Uterus (tissue), 4 donors: ENCODE measurements around the gene ATF1. TPM values are rescaled to one million over a fixed set of nuclear protein-coding genes. Genes with fewer than 3 reads are reported as not detected.
"Not testable (repeated sequence)": the region's sequence is repeated elsewhere in the genome, so short reads cannot be mapped to it uniquely, and the experiment has no call there.

Experiments used
- DNase-seq, 2 donors: peaks; one replicate each; pipeline ENCODE4 v3.0.0-alpha.2; 2019 to 2020
- H3K27ac ChIP-seq, 2 donors: fragments of 200-600 bp; sonication (generic); 1 replicate in 1 of 2; 2 replicates in 1 of 2; pipeline ENCODE4 v1.5.1; 2016 to 2018
- H3K27me3 ChIP-seq, 2 donors: fragments of 200-600 bp; sonication (generic); one replicate each; pipeline ENCODE4 v1.5.1; 2018 to 2019; ENCODE audit warnings: control low read depth in 1 of 2
- H3K36me3 ChIP-seq, 2 donors: fragments of 200-600 bp; sonication (generic); one replicate each; pipeline ENCODE4 v1.5.1; 2019; ENCODE audit warnings: control low read depth in 1 of 2
- H3K4me1 ChIP-seq, 2 donors: fragments of 200-600 bp; sonication (generic); one replicate each; pipeline ENCODE4 v1.5.1; 2018 to 2019; ENCODE audit warnings: control low read depth in 1 of 2
- H3K4me3 ChIP-seq, 2 donors: fragments of 200-600 bp; sonication (generic); 1 replicate in 1 of 2; 2 replicates in 1 of 2; pipeline ENCODE4 v1.5.1; 2018 to 2019; ENCODE audit warnings: mild to moderate bottlenecking in 1 of 2
- H3K9me3 ChIP-seq, 2 donors: fragments of 200-600 bp; sonication (generic); one replicate each; pipeline ENCODE4 v1.5.1; 2019; ENCODE audit warnings: control low read depth in 1 of 2
- CTCF ChIP-seq, 4 experiments: fragments of 200-600 bp in 2 of 4; fragments of 450-650 bp in 2 of 4; sonication (generic) in 2 of 4; IDR thresholded peaks; one replicate each; pipeline ENCODE4 v1.5.1; 2016 to 2019; ENCODE audit warnings: antibody characterized with exemption in 4 of 4, mild to moderate bottlenecking in 2 of 4, moderate library complexity in 1 of 4
- POLR2A ChIP-seq, 2 donors: fragments of 450-650 bp; IDR thresholded peaks; one replicate each; pipeline ENCODE4 v1.6.1; 2016; ENCODE audit warnings: antibody characterized with exemption in 2 of 2, mild to moderate bottlenecking in 1 of 2, moderate library complexity in 1 of 2
- intact Hi-C: fragments of 100-400 bp; cut with DNase I; formaldehyde crosslinking; loops from one replicate; pipeline ENCODE4 v1.15.1; 2023; ENCODE audit warnings: low total_unique reads
- total RNA-seq, 4 donors: library from RNA; depleted of rRNA in 3 of 4; stranded (reverse); fragments of >200 nt in 3 of 4; gene quantifications; one replicate each; pipeline versions ENCODE4 v1.1.0 to v1.2.4, GENCODE V29; 2014 to 2023
- donor health status: DM: yes; HTN: yes; CAD: no.

The ATF1 gene
- total RNA-seq, 4 donors from 2014 or later = 3.8 to 54.2 (median 40.0) TPM

DNA sequence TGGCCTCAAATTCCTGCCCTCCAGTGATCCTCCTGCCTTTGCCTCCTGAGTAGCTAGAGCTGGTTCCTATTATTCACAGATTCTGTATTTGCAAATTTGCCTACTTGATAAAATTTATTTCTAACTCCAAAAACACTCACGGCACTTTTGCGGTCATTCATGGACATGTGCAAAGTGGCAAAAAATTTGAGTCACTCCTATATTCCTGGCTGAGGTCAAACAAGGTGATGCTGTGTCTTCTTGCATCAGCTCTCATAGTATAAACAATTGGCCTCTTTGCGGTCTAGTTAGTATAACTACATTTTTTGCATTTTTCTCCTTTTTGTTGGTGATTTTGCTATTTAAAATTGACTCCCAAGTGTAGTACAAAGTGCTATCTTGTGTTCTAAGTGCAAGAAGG, 24.7 kb downstream of the ATF1 start:
- Histone ChIP-seq H3K4me1 (no peaks in the 10 kb centered on the region), H3K9me3 (no peaks in the 10 kb centered on the region), H3K27me3 (no peaks in the 10 kb centered on the region), H3K27ac (no peak overlapping the region), H3K36me3 (no peaks in the 10 kb centered on the region), H3K4me3 (no peak overlapping the region)
- intact Hi-C loops = no loop called here
- TF ChIP-seq CTCF (IDR thresholded peaks at IDR 0.05) = no peak
- TF ChIP-seq POLR2A (IDR thresholded peaks at IDR 0.05) = no peak
- DNase-seq = no peak

GRCh38 chr12:50790081-50790480, 26.2 kb downstream of the ATF1 start:
- no peak for DNase-seq
- intact Hi-C loops = no loop called here

DNA sequence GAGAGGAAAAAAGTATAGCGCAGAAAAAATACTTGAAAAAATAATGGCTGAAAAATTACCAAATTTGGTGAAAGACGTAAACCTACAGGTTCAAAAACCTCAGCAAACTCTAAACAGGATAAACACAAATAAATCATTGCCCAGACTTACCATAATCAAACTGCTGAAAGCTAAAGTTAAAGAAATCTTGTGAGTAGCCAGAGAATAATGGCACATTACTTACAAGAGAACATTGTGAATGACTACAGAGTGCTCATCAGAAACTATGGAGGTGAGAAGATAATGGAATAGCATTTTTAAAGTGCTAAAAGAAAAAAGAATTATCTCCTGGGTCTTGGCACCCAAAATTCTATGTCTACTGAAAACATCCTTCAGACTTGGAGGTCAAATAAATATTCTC, 36.0 kb downstream of the ATF1 start:
- Histone ChIP-seq H3K36me3 (no peaks in the 10 kb centered on the region), H3K4me1 (no peaks in the 10 kb centered on the region), H3K9me3 (no peaks in the 10 kb centered on the region), H3K4me3 (no peak overlapping the region), H3K27me3 (no peaks in the 10 kb centered on the region), H3K27ac (no peak overlapping the region)
- intact Hi-C loops = no loop called here
- TF ChIP-seq CTCF (IDR thresholded peaks at IDR 0.05) (no peak), POLR2A (IDR thresholded peaks at IDR 0.05) (no peak)
- no peak for DNase-seq

More at GRCh38 chr12:50790081-50790480, 26.2 kb downstream of the ATF1 start:
- TF ChIP-seq CTCF (IDR thresholded peaks at IDR 0.05) = no peak
- TF ChIP-seq POLR2A (IDR thresholded peaks at IDR 0.05) = no peak
- Histone ChIP-seq H3K27ac (no peak overlapping the region), H3K27me3 (no peaks in the 10 kb centered on the region), H3K4me1 (no peaks in the 10 kb centered on the region), H3K9me3 (no peaks in the 10 kb centered on the region), H3K4me3 (no peak overlapping the region), H3K36me3 (no peaks in the 10 kb centered on the region)

GRCh38 chr12:50803230-50803875, 39.5 kb downstream of the ATF1 start:
- no peaks in the 10 kb centered on the region for H3K36me3 ChIP-seq
- no peak for TF ChIP-seq CTCF (IDR thresholded peaks at IDR 0.05)
- TF ChIP-seq POLR2A (IDR thresholded peaks at IDR 0.05) = no peak

DNA sequence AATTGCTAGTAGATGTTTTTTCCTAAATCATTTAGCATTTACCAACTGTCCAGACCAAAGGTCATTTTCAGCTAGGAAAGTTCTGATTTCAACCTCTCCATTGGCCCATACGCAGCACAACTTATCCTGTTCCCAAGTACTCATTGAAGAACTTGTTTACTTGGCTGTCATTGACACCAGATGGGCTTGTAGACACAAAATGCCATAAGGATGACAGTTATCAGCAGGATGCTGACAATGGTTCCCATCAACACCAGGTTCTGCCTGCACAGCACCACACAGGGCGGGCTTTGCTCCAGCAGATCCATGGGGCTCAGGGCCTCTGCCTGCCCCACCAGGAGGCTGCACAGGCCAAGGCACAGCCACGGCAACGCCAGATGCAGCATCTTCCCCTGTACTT, 42.3 kb downstream of the ATF1 start:
- Histone ChIP-seq H3K27me3 (no peaks in the 10 kb centered on the region), H3K4me1 (no peaks in the 10 kb centered on the region), H3K9me3 (no peaks in the 10 kb centered on the region), H3K27ac (no peak overlapping the region), H3K4me3 (no peak overlapping the region), H3K36me3 (no peaks in the 10 kb centered on the region)
- DNase-seq = no peak
- TF ChIP-seq CTCF (IDR thresholded peaks at IDR 0.05) (no peak), POLR2A (IDR thresholded peaks at IDR 0.05) (no peak)
- intact Hi-C loops = no loop called here

More at GRCh38 chr12:50803230-50803875, 39.5 kb downstream of the ATF1 start:
- Histone ChIP-seq H3K4me1 (no peaks in the 10 kb centered on the region), H3K27me3 (no peaks in the 10 kb centered on the region), H3K27ac (no peak overlapping the region), H3K4me3 (no peak overlapping the region), H3K9me3 (no peaks in the 10 kb centered on the region)
- DNase-seq = no peak
- intact Hi-C loops = no loop called here

DNA sequence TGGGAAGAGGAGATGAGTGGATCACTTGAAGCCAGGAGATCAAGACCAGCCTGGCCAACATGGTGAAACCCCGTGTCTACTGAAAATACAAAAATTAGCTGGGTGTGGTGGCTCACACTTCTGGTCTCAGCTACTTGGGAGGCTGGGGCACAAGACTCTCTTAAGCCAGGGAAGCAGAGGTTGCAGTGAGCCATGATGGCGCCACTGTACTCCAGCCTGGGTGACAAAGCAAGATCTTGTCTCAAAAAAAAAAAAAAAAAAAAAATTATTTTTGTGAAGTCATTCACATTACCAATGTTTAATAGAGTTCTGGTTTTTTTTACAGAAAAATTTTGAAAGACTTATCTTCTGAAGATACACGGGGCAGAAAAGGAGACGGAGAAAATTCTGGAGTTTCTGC, 45.2 kb downstream of the ATF1 start:
- H3K4me3 ChIP-seq, intact Hi-C loops, H3K27ac ChIP-seq, H3K27me3 ChIP-seq, H3K4me1 ChIP-seq, DNase-seq, H3K9me3 ChIP-seq, H3K36me3 ChIP-seq: not testable (repeated sequence)

- H3K27ac ChIP-seq, H3K4me3 ChIP-seq, H3K36me3 ChIP-seq, intact Hi-C loops, DNase-seq, H3K9me3 ChIP-seq, H3K27me3 ChIP-seq, H3K4me1 ChIP-seq: not testable (repeated sequence)
These were observed 51.0 kb downstream of the ATF1 start for GRCh38 chr12:50814921-50815320.
